Esophagus squamous epithelium (tissue), 4 donors: ENCODE results near the gene GALK1.

Source experiments
- CTCF ChIP-seq, 6 experiments: fragments of 450-650 bp in 4 of 6; fragments of 200-600 bp in 2 of 6; sonication (generic) in 2 of 6; IDR thresholded peaks; one replicate each; pipeline ENCODE4 v1.5.1; 2016 to 2019; ENCODE audit warnings: antibody characterized with exemption in 6 of 6, mild to moderate bottlenecking in 4 of 6, moderate library complexity in 4 of 6
- POLR2A ChIP-seq, 4 donors: fragments of 450-650 bp; IDR thresholded peaks; one replicate each; pipeline ENCODE4 v1.6.1; 2017; ENCODE audit warnings: antibody characterized with exemption in 4 of 4, mild to moderate bottlenecking in 4 of 4, moderate library complexity in 3 of 4

GRCh38 chr17:75755205-75755901 lies 9.6 kb downstream of the GALK1 start:
- TF ChIP-seq CTCF (IDR thresholded peaks at IDR 0.05), result no peak
- TF ChIP-seq POLR2A (IDR thresholded peaks at IDR 0.05), result no peak
